HEK293 (cell line): ENCODE results near the gene OR2K2.
"Not testable (repeated sequence)": the region's sequence is repeated elsewhere in the genome, so short reads cannot be mapped to it uniquely, and the experiment has no call there.

Experiments
- CTCF ChIP-seq: fragments of 450-650 bp; formaldehyde crosslinking; IDR thresholded peaks from 2 replicates; pipeline ENCODE4 v1.5.1; 2016; ENCODE audit warnings: missing biosample characterization, missing genetic modification characterization
- YY1 ChIP-seq: fragments of 450-650 bp; formaldehyde crosslinking; IDR thresholded peaks from 2 replicates; pipeline ENCODE4 v1.5.1; 2018; ENCODE audit warnings: missing biosample characterization, missing genetic modification characterization
- YY2 ChIP-seq: fragments of 450-650 bp; formaldehyde crosslinking; IDR thresholded peaks from 2 replicates; pipeline ENCODE4 v1.5.1; 2016; ENCODE audit warnings: missing biosample characterization, missing genetic modification characterization
- ZBTB21 ChIP-seq: fragments of 450-650 bp; formaldehyde crosslinking; IDR thresholded peaks from 2 replicates; pipeline ENCODE4 v1.5.1; 2017; ENCODE audit warnings: missing biosample characterization, missing genetic modification characterization
- ZBTB26 ChIP-seq: fragments of 450-650 bp; formaldehyde crosslinking; optimal IDR thresholded peaks from 2 replicates; pipeline ENCODE3; 2016; ENCODE audit warnings: missing biosample characterization, mild to moderate bottlenecking, missing genetic modification characterization
- ZBTB8A ChIP-seq: fragments of 450-650 bp; formaldehyde crosslinking; IDR thresholded peaks from 2 replicates; pipeline ENCODE4 v1.5.1; 2016; ENCODE audit warnings: missing biosample characterization, missing genetic modification characterization
- ZNF394 ChIP-seq: fragments of 450-650 bp; formaldehyde crosslinking; IDR thresholded peaks from 2 replicates; pipeline ENCODE4 v1.5.1; 2016; ENCODE audit warnings: missing biosample characterization, missing genetic modification characterization, mild to moderate bottlenecking, moderate library complexity, borderline replicate concordance
- ZNF664 ChIP-seq: fragments of 450-650 bp; formaldehyde crosslinking; IDR thresholded peaks from 2 replicates; pipeline ENCODE4 v1.5.1; 2016; ENCODE audit warnings: missing biosample characterization, missing genetic modification characterization

- TF ChIP-seq CTCF; ZNF664 (tag by site-specific recombination); ZNF394 (tag by site-specific recombination); YY1; ZBTB26 (tag by site-specific recombination); YY2 (tag by site-specific recombination); ZBTB8A (tag by site-specific recombination); ZBTB21 (tag by site-specific recombination): not testable (repeated sequence)
Observed at GRCh38 chr9:111334318-111334863, 4.4 kb upstream of the OR2K2 start.
